Stimulated activated CD4-positive, alpha-beta T cell treated with anti-CD3 and anti-CD28 coated beads, Interleukin-1b, Interleukin-23, amount 100 ng/mL, for 24 hours (primary cell): Measurements from ENCODE around the gene ADAM19.

ENCODE experiments used
- DNase-seq, 4 experiments: peaks; one replicate each; pipeline ENCODE4 v3.0.0-alpha.2; 2020; ENCODE audit warnings: low read depth in 4 of 4, low spot score in 1 of 4

Gene ADAM19

GRCh38 chr5:157516626-157517325 lies 58.8 kb downstream of the ADAM19 start:
- no peak for DNase-seq

GRCh38 chr5:157516006-157516405 lies 59.6 kb downstream of the ADAM19 start:
- peak in 1 of 4 experiments; percentile 36 for DNase-seq

GRCh38 chr5:157514974-157515373 lies 60.6 kb downstream of the ADAM19 start:
- no peak for DNase-seq

- DNase-seq: no peak
These were observed 62.4 kb downstream of the ADAM19 start for GRCh38 chr5:157513182-157513581.

- DNase-seq: peak in 2 of 4 experiments; percentile 3 to 37
These were observed 63.6 kb downstream of the ADAM19 start for GRCh38 chr5:157511651-157512644.

GRCh38 chr5:157510682-157511081 lies 64.9 kb downstream of the ADAM19 start:
- DNase-seq: no peak

- DNase-seq: no peak
These were observed 66.0 kb downstream of the ADAM19 start for GRCh38 chr5:157509587-157509986.

GRCh38 chr5:157509093-157509492 lies 66.5 kb downstream of the ADAM19 start:
- DNase-seq: no peak

- DNase-seq: no peak
These were observed 68.4 kb downstream of the ADAM19 start for GRCh38 chr5:157506981-157507780.

- DNase-seq: no peak
These were observed 69.4 kb downstream of the ADAM19 start for GRCh38 chr5:157506066-157506590.

- no peak for DNase-seq
These were observed 70.1 kb downstream of the ADAM19 start for GRCh38 chr5:157505496-157505895.

GRCh38 chr5:157504053-157504452 lies 71.5 kb downstream of the ADAM19 start:
- no peak for DNase-seq

- DNase-seq: no peak
These were observed 73.4 kb downstream of the ADAM19 start for GRCh38 chr5:157502143-157502647.

GRCh38 chr5:157497875-157498611 lies 77.5 kb downstream of the ADAM19 start:
- DNase-seq: no peak

- no peak for DNase-seq
These were observed 78.7 kb downstream of the ADAM19 start for GRCh38 chr5:157496864-157497263.

GRCh38 chr5:157494178-157494832 lies 81.3 kb downstream of the ADAM19 start:
- no peak for DNase-seq

GRCh38 chr5:157492886-157493285 lies 82.7 kb downstream of the ADAM19 start:
- no peak for DNase-seq

- no peak for DNase-seq
These were observed 84.0 kb downstream of the ADAM19 start for GRCh38 chr5:157491471-157491995.

- no peak for DNase-seq
These were observed 88.2 kb downstream of the ADAM19 start for GRCh38 chr5:157487358-157487757.
